ENCODE measurements around the gene ABHD6.

DNA sequence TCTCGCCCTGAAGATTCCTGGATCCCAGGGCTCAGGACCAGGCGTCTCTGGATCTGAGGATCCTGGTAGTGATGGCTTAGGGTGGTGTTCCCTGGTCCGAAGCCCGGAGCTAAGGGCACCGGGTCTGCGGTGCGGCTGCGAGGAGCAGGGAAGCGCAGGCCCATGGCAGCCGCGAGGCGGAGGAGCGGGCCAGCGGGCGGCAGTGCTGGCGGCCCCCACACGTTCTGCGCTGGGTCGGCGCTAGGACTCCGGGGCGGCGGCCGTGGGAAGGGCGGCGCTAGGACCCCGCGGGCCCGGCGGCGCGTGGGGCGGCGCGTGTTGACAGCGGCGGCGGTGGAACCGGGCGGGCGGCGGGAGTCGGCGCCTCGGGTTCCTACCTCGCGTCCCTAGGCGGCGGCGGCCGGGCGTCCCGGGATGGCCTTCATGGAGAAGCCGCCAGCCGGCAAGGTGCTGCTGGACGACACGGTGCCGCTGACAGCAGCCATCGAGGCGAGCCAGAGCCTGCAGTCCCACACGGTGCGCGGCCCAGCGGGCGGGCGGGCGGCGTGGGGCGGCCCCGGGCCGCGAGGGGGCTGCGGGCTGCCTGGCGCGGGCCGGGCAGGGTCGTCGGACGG is 95.1 kb downstream of the ABHD6 start, which contains the start of gene PXK:
- TF ChIP-seq L3MBTL2 (conservative IDR thresholded peaks at IDR 0.05) (no peak), BHLHE40 (IDR thresholded peaks at IDR 0.05; ENCODE audit: borderline replicate concordance) (no peak)
- TF ChIP-seq, protein P1, sequence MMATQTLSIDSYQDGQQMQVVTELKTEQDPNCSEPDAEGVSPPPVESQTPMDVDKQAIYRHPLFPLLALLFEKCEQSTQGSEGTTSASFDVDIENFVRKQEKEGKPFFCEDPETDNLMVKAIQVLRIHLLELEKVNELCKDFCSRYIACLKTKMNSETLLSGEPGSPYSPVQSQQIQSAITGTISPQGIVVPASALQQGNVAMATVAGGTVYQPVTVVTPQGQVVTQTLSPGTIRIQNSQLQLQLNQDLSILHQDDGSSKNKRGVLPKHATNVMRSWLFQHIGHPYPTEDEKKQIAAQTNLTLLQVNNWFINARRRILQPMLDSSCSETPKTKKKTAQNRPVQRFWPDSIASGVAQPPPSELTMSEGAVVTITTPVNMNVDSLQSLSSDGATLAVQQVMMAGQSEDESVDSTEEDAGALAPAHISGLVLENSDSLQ (IDR thresholded peaks at IDR 0.05), result no peak
